Right renal pelvis (tissue), 4 donors: Measurements from ENCODE around the gene PLA2R1. TPM values are rescaled to one million over a fixed set of nuclear protein-coding genes. Genes with fewer than 3 reads are reported as not detected.
A peak's percentile ranks its signal among the peaks of the same experiment; 100 is the strongest.

Experiments
- DNase-seq, 4 donors: peaks; one replicate each; pipeline ENCODE4 v3.0.0-alpha.2; 2013; ENCODE audit warnings: low read depth in 4 of 4, low spot score in 3 of 4, missing footprints in 1 of 4
- polyA plus RNA-seq, 4 donors: library from polyadenylated mRNA; unstranded; fragments of 120-200 nt; gene quantifications; one replicate each; pipeline ENCODE4 v1.2.1, GENCODE V29; 2013; ENCODE audit not compliant: insufficient read length in 4 of 4

PLA2R1 gene
- polyA plus RNA-seq, 4 donors = 70.5 to 133 (median 96.9) TPM

DNA sequence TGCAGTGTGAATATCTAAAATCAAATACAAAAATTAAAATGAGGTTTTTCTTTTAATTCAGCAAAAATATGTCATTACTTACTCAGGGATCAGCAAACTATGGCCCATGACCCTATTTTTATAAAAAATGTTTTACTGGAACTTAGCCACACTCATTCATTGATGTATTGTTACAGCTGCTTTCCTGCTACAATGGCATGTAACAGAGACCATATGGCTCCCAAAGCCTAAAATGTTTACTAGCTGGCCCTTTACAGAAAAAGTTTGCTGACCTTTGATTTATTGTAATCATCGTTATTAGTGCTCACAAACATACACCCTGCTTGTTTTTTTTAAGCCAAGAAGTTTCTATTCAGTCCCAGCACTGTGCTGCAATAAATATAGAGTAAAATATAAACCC lies 120.3 kb downstream of the PLA2R1 start:
- peak in 2 of 4 donors; percentile 47 to 52 for DNase-seq

- no peak for DNase-seq
Observed at GRCh38 chr2:159941729-159942128, 120.7 kb downstream of the PLA2R1 start.

- DNase-seq = no peak
Observed at GRCh38 chr2:159939946-159940345, 122.5 kb downstream of the PLA2R1 start.

GRCh38 chr2:159938395-159938794 lies 124.0 kb downstream of the PLA2R1 start:
- DNase-seq = no peak

DNA sequence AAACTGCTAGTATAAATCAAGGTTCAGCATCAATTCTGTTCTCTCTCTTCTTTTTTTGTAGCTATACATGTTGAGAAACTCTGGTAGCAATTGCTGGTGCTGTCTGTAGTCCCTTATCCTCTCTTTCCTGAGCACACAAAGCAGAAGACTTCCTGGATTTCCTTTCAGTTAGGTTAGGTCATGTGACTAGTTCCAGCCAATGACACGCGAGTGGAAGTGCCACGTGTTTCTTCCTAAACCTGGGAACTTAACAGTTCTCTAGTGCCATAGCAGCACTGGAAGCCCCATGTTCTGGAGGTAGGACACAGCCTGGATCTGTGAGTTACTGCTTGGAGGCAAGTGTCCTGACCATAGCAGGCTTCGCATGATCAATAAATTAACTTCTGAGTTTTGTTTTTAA lies 125.9 kb downstream of the PLA2R1 start:
- DNase-seq = no peak

- DNase-seq = no peak
Observed at GRCh38 chr2:159933727-159934049, 128.7 kb downstream of the PLA2R1 start.

GRCh38 chr2:159933040-159933726 lies 129.2 kb downstream of the PLA2R1 start:
- no peak for DNase-seq

GRCh38 chr2:159926695-159927094 lies 135.7 kb downstream of the PLA2R1 start:
- DNase-seq = no peak

DNA sequence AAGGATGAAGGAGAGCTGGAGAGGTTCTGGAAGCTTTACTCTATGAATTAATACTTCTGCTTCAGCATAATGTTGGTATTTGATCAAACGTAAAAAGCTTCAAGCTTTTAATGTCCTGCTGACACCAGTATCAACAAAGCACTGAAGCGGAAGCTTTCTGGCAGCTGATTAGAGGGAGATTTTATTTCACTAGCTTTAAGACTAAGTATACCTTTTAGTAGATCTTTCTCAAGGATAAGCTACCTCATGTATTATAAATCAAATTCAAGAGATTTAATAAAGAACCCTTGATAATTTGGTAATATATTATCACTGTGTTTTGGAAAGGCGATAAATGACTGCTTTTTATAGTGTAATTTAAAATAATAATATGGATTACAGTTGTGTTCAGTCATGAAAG lies 136.4 kb downstream of the PLA2R1 start:
- DNase-seq = no peak

DNA sequence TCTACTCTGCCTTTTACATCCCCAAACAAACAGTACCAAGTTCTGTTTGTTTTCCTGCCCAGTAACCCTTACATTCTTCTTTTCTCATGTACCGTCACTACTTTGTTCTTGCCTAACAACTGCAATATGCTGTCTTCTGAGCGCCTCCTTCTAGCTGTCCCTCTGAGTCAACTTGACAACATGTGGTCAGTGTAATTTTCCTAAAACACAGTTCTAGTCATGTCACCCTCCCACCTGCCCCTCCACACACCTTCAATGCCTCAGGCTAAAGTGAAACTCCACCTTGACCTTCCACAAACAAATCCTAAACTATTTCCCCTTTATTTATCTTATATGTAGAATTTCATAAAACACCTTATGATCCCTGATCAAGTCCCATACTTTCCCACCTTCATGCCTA lies 139.9 kb downstream of the PLA2R1 start:
- no peak for DNase-seq

GRCh38 chr2:159921752-159922404 lies 140.5 kb downstream of the PLA2R1 start:
- DNase-seq = peak in 1 of 4 donors; percentile 48

DNA sequence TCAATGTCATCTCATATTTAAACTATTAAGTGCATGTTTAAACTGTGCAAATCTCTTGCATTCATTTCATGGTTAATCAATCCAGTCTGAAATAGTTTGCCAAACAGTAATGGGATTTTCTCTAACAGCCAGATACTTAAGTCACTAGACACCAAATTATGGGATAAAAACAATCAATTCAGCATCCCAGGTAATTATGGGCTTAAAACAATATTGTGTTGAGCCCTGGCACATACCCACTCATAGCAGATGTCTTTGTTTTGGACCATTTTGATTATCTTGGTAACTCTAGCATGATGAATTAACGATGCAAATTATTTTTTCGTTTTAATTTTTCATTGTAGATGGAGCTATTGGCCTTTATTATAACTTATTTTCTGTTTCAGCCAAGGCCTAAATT lies 145.9 kb downstream of the PLA2R1 start:
- no peak for DNase-seq

DNA sequence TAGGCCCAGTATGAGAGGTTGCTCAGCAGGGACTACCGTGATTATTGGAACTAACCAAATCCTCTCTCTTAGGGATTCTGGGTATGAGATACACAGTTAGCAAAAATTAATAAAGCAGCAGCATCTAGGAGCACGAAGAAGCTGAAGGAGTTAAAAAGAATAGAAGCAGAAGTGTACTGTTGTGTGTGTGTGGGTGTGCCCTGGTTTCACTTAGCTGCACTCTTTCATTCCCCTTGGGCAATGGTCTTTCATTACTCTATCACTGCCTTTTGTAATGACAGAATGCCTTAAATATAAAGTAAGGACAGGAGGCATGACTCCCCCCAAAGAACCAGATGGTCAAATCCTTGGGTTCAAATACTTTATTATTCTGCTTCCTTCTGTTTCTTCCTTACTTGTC lies 148.5 kb downstream of the PLA2R1 start:
- no peak for DNase-seq

GRCh38 chr2:159912580-159912979 lies 149.8 kb downstream of the PLA2R1 start:
- DNase-seq = no peak

- no peak for DNase-seq
Observed at GRCh38 chr2:159910951-159911350, 151.5 kb downstream of the PLA2R1 start.

- DNase-seq = no peak
Observed at GRCh38 chr2:159908623-159909022, 153.8 kb downstream of the PLA2R1 start.

DNA sequence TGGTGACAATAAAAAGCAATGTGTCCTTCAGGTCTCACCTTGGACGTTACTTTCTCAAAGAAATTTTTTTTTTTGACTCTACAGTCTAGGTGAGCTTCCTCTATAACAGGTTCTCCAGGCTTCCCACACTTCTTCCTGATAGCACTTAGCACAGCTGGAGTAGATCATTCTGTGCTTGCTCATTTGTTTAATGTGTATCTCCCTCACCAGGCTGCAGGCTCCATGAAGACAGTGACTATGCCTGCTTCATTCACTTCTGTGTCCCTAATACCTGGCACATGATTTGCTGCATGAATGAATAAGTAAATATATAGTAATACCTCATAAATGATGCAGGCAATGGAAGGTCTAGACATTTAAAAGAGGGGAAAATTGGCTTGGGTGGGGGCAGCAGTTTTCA lies 154.5 kb downstream of the PLA2R1 start:
- DNase-seq = no peak

DNA sequence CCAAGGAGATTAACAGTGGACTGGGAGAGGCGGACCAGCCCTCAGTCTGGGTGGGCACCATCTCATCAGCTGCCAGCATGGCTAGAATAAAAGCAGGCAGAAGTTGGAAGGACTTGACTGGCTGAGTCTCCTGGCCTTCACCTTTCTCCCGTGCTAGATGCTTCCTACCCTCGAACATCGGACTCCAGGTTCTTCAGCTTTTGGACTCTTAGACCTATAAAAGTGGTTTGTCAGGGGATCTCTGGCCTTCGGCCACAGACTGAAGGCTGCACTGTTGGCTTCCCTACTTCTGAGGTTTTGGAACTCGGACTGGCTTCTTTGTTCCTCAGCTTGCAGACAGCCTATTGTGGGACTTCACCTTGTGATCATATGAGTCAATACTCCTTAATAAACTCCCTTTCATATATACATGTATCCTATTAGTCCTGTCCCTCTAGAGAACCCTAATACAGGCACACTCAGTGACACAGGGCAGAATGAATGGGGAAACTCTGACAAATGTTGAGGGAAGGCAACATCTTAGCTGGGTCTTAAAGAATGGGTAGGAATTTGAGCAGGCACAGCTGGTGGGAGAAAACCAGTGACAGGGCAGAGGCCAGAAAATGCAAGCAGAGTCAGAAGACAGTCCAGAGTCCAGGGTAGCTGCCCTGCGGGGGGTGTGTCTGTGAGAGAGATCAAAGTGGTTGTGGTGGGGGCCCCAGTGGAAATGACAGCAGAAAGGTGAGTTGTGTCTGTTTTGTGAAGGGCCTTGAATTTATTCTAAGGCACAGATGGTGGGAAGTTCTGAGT lies 156.3 kb downstream of the PLA2R1 start:
- no peak for DNase-seq

DNA sequence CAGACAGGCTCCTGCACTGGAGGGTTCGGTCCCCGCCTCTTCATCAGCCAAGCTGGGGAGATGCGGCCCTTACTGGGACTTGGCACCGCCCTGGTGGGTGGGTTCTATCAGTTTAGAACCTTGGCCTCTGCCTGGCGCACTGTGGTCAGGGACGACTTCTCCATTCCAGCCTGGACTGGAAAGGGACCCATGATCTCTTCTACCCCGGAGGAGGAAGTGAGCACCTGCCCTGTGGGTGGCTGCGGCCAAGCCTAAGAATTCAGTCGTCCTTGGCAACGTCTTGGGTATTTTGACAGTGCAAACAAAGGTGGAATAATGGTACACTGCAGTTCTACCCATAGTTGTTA lies 157.5 kb downstream of the PLA2R1 start:
- no peak for DNase-seq

DNA sequence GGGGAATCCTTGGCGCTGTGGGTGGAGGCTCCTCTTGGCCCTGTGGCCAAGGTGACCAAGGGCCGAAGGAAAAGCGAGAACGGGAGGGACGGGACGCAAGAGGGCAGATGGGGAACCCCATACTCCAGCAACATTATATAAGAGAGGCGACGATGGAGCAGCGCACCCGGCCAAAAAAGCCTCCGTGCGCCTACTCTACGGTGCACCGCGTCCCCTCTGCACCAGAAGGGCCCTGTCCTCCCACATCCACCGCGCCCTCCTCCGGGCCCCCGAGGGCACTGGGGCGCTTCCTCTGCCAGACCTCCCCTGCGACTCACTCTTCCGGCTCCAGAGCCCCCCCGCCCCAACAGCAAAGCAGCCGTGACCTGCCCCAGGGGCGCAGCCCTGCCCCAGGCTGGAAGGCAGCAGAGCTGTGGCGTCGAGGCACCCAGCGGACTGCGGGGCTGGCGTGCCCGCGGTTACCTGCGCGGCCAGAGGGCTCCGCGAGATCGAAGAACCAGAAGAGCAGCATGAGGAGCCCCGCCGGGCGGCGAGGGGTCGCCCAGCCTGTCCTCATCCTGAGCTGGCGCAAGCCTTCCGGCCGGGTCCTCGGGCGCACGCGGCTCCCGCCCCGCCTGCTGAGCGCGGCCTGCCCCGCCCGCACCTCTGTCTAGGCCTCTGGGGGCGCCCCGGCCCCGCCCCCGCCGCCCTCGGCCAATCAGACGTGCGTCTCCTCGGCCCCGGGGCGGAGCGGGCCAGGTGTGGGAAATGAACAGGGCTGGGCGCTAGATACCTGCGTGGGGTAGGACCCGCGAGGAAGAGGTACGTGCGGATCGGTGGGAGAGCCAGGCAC lies 158.1 kb downstream of the PLA2R1 start, which contains the start of gene LY75:
TSS of gene LY75 (minus strand) at position 630 of the 832 bp plus-strand sequence.
- peak in 1 of 4 donors; percentile 29 for DNase-seq
